ENCODE measurements around the gene NOP9. TPM values are rescaled to one million over a fixed set of nuclear protein-coding genes. Genes with fewer than 3 reads are reported as not detected.
"Not testable (repeated sequence)": the region's sequence is repeated elsewhere in the genome, so short reads cannot be mapped to it uniquely, and the experiment has no call there.

NOP9 gene
- total RNA-seq, 1 donor from 2014 or later, result 23.0 TPM

GRCh38 chr14:24315243-24315806 is 15.7 kb downstream of the NOP9 start:
- ATAC-seq (no peak), DNase-seq (ENCODE audit: missing footprints) (no peak)
- intact Hi-C loops (cut with DNase I), result no loop called here

GRCh38 chr14:24315807-24316596 is 16.4 kb downstream of the NOP9 start:
- DNase-seq (ENCODE audit: missing footprints) (peak; percentile 81), ATAC-seq (peak; percentile 35)
- intact Hi-C loops (cut with DNase I), result no loop called here

GRCh38 chr14:24316597-24316950 is 16.9 kb downstream of the NOP9 start:
- ATAC-seq (no peak), DNase-seq (ENCODE audit: missing footprints) (no peak)
- intact Hi-C loops (cut with DNase I), result no loop called here

GRCh38 chr14:24317141-24317928 is 17.7 kb downstream of the NOP9 start:
- no peak for DNase-seq (ENCODE audit: missing footprints)
- intact Hi-C loops (cut with DNase I), result no loop called here
- no peak for ATAC-seq

- ATAC-seq (no peak), DNase-seq (ENCODE audit: missing footprints) (no peak)
- intact Hi-C loops (cut with DNase I), result no loop called here
Observed at GRCh38 chr14:24321212-24321975, 21.7 kb downstream of the NOP9 start.

- ATAC-seq (no peak), DNase-seq (ENCODE audit: missing footprints) (no peak)
- intact Hi-C loops (cut with DNase I), result no loop called here
Observed at GRCh38 chr14:24322672-24323071, 23.0 kb downstream of the NOP9 start.

- no peak for ATAC-seq
- DNase-seq (ENCODE audit: missing footprints), result no peak
- intact Hi-C loops (cut with DNase I), result no loop called here
Observed at GRCh38 chr14:24323341-24323740, 23.7 kb downstream of the NOP9 start.

GRCh38 chr14:24324024-24324423 is 24.4 kb downstream of the NOP9 start:
- intact Hi-C loops (cut with DNase I), result no loop called here
- no peak for DNase-seq (ENCODE audit: missing footprints)
- no peak for ATAC-seq

GRCh38 chr14:24325041-24325530 is 25.4 kb downstream of the NOP9 start:
- intact Hi-C loops (cut with DNase I), result no loop called here
- ATAC-seq, result no peak
- no peak for DNase-seq (ENCODE audit: missing footprints)

- DNase-seq (ENCODE audit: missing footprints) (no peak), ATAC-seq (no peak)
- intact Hi-C loops (cut with DNase I), result no loop called here
Observed at GRCh38 chr14:24325963-24326362, 26.3 kb downstream of the NOP9 start.

- no peak for DNase-seq (ENCODE audit: missing footprints)
- intact Hi-C loops (cut with DNase I), result no loop called here
- ATAC-seq, result peak; percentile 6
Observed at GRCh38 chr14:24327303-24327702, 27.7 kb downstream of the NOP9 start.

- intact Hi-C loops (cut with DNase I); ATAC-seq: not testable (repeated sequence)
- DNase-seq (ENCODE audit: missing footprints), result peak; percentile 78
Observed at GRCh38 chr14:24327914-24328313, 28.3 kb downstream of the NOP9 start.

- DNase-seq (ENCODE audit: missing footprints) (no peak), ATAC-seq (no peak)
- intact Hi-C loops (cut with DNase I), result no loop called here
Observed at GRCh38 chr14:24329073-24329663, 29.5 kb downstream of the NOP9 start.

- ATAC-seq, result peak; percentile 13
- DNase-seq (ENCODE audit: missing footprints), result peak; percentile 88
- intact Hi-C loops (cut with DNase I), result no loop called here
Observed at GRCh38 chr14:24329736-24330135, 30.1 kb downstream of the NOP9 start.

- intact Hi-C loops (cut with DNase I), result no loop called here
- ATAC-seq (no peak), DNase-seq (ENCODE audit: missing footprints) (no peak)
Observed at GRCh38 chr14:24330973-24331674, 31.5 kb downstream of the NOP9 start.

- DNase-seq (ENCODE audit: missing footprints), result no peak
- no peak for ATAC-seq
- intact Hi-C loops (cut with DNase I), result no loop called here
Observed at GRCh38 chr14:24331731-24332267, 32.1 kb downstream of the NOP9 start.

GRCh38 chr14:24332268-24332993 is 32.8 kb downstream of the NOP9 start:
- intact Hi-C loops (cut with DNase I), result no loop called here

More at GRCh38 chr14:24332268-24332993, 32.8 kb downstream of the NOP9 start:
- ATAC-seq (peak; percentile 70), DNase-seq (ENCODE audit: missing footprints) (peak; percentile 77)
